Measurements from ENCODE around the gene ZSCAN22. TPM values are rescaled to one million over a fixed set of nuclear protein-coding genes. Genes with fewer than 3 reads are reported as not detected.

The ZSCAN22 gene
- total and polyA plus RNA-seq, 2 donors (not counting 3 experiments of a cell fraction or from before 2014, with no cell fraction given): 3.6 to 3.7 TPM

GRCh38 chr19:58380662-58381459 is 54.1 kb downstream of the ZSCAN22 start, which contains the start of gene ZNF837:
Gene ZNF837, minus strand, starts transcription at chr19:58381030. Its CDS starts 11,698 bp downstream, at chr19:58369332.
- H3K27me3 ChIP-seq (ENCODE audit: control insufficient read depth in 2 of 2, insufficient read depth in 2 of 2, low read length in 2 of 2): no peaks in the 10 kb centered on the region
- peaks cover 8% of the 10 kb centered on the region for H3K4me1 ChIP-seq (ENCODE audit: control insufficient read depth, extremely low read depth, insufficient read depth, low read length)
- dilution Hi-C loops (cut with MboI; ENCODE audit: extremely low pct_ligation_motif_present, low sequenced_read_pairs) (no loop called here), intact Hi-C loops (cut with micrococcal nuclease) (loop anchor here (1.0 to 2.0 kb wide), 7 partner anchors 19 to 152 kb away; partner anchors contain the start of genes ERVK3-1, ZNF497, ZNF544 and ZNF8)
- no peaks in the 10 kb centered on the region for H3K9me1 ChIP-seq (replicated peaks; ENCODE audit: control insufficient read depth, extremely low read depth, insufficient read depth, low read length)
- H4K20me1 ChIP-seq (replicated peaks; ENCODE audit: control insufficient read depth, extremely low read depth, insufficient read depth, low read length): no peaks in the 10 kb centered on the region
- peak within 1 kb of the TSS; percentile 58 for H3K9ac ChIP-seq (replicated peaks; ENCODE audit: extremely low read depth, insufficient read depth, low read length)
- peak; percentile 100 for DNase-seq (ENCODE audit: low read depth, low spot score)
- no peak for TF ChIP-seq EZH2 (IDR thresholded peaks at IDR 0.05; ENCODE audit: borderline replicate concordance, low read depth, low read length, severe bottlenecking)
- no peak for TF ChIP-seq JUN (IDR thresholded peaks at IDR 0.05; ENCODE audit: borderline replicate concordance, insufficient read depth, insufficient read length, low read depth)
- TF ChIP-seq MYC (IDR thresholded peaks at IDR 0.05; ENCODE audit: low read depth, low read length): peak; percentile 75
- TF ChIP-seq FOS (IDR thresholded peaks at IDR 0.05; ENCODE audit: borderline replicate concordance, insufficient read depth, low read length): peak; percentile 6
- TF ChIP-seq GATA2 (IDR thresholded peaks at IDR 0.05; ENCODE audit: insufficient read depth, insufficient read length, low read depth, low read length): no peak
- peak; percentile 72 for TF ChIP-seq POLR2A (IDR thresholded peaks at IDR 0.05; ENCODE audit: low read depth, low read length)
- TF ChIP-seq CTCF (IDR thresholded peaks at IDR 0.05; ENCODE audit: extremely low read depth in 1 of 2, insufficient read depth in 1 of 2, low read depth in 1 of 2, low read length in 2 of 2): no peak
- peak; percentile 86 for TF ChIP-seq POLR2AphosphoS5 (IDR thresholded peaks at IDR 0.05; ENCODE audit: insufficient read depth, low read depth, low read length)
- TF ChIP-seq MAX (IDR thresholded peaks at IDR 0.05; ENCODE audit: insufficient read depth, insufficient read length): peak; percentile 41
- POLR2A ChIA-PET: interaction anchor here (0.9 kb wide), 1 partner anchor 18 kb away, joined by 3 read pairs; the partner anchor contains the start of gene ZNF497
- H3K27ac ChIP-seq (ENCODE audit: insufficient read depth, low read depth, low read length): peak within 1 kb of the TSS; percentile 63
- H3K4me3 ChIP-seq (replicated peaks in 1 of 3; ENCODE audit: insufficient read depth in 1 of 3, low read depth in 1 of 3, low read length in 3 of 3): peak within 1 kb of the TSS; percentile 59 to 84 (median 72)
- H3K79me2 ChIP-seq (ENCODE audit: control insufficient read depth, insufficient read depth, low read length): no peaks in the 10 kb centered on the region
- H3K9me3 ChIP-seq (replicated peaks; ENCODE audit: control insufficient read depth, insufficient read depth, low read length): no peaks in the 10 kb centered on the region
- no TSS peak for BruUV-seq (replicated peaks)
- H3K4me2 ChIP-seq (ENCODE audit: insufficient read depth, low read length): peak within 1 kb of the TSS; percentile 58
- CTCF ChIA-PET: no interaction called here
- no peaks in the 10 kb centered on the region for H3K36me3 ChIP-seq (ENCODE audit: control insufficient read depth in 2 of 2, extremely low read depth in 1 of 2, insufficient read depth in 2 of 2, low read length in 2 of 2)
- peak; percentile 100 for FAIRE-seq
- H2AFZ ChIP-seq (ENCODE audit: low read depth, low read length): peak within 1 kb of the TSS; percentile 71
